ENCODE measurements around the gene HPSE2. TPM values are rescaled to one million over a fixed set of nuclear protein-coding genes. Genes with fewer than 3 reads are reported as not detected.

Gene HPSE2
- total and polyA plus RNA-seq, 2 of the 8 experiments (the other 6 are each of a cell fraction or from before 2014, with no cell fraction given): 0.41 to 0.58 TPM

- TF ChIP-seq CHD7 (IDR thresholded peaks at IDR 0.05; ENCODE audit: insufficient replicate concordance, low read length) (no peak), RAD21 (IDR thresholded peaks at IDR 0.05 in 1 of 2, conservative IDR thresholded peaks at IDR 0.05 in 1 of 2; ENCODE audit: low read depth in 2 of 2, low read length in 2 of 2) (no peak), FOSL1 (IDR thresholded peaks at IDR 0.05; ENCODE audit: insufficient read depth, low read depth, low read length) (no peak), HDAC2 (IDR thresholded peaks at IDR 0.05; ENCODE audit: borderline replicate concordance in 1 of 2, low read depth in 2 of 2, low read length in 2 of 2) (no peak), EGR1 (IDR thresholded peaks at IDR 0.05; ENCODE audit: borderline replicate concordance, low read depth, low read length) (no peak), SAP30 (IDR thresholded peaks at IDR 0.05; ENCODE audit: insufficient read depth, insufficient replicate concordance, low read length) (no peak), KDM1A (IDR thresholded peaks at IDR 0.05; ENCODE audit: borderline replicate concordance, low read length) (no peak), TCF12 (IDR thresholded peaks at IDR 0.05; ENCODE audit: low read depth, low read length) (no peak)
Measured at GRCh38 chr10:98951269-98952000, 284.2 kb downstream of the HPSE2 start (continued).

Data from H1 (cell line).